ENCODE results near the gene PPARA. TPM values are rescaled to one million over a fixed set of nuclear protein-coding genes. Genes with fewer than 3 reads are reported as not detected.

The PPARA gene
- polyA plus RNA-seq, 1 of the 3 experiments (the other 2 are of a cell fraction) = 4.5 TPM

DNA sequence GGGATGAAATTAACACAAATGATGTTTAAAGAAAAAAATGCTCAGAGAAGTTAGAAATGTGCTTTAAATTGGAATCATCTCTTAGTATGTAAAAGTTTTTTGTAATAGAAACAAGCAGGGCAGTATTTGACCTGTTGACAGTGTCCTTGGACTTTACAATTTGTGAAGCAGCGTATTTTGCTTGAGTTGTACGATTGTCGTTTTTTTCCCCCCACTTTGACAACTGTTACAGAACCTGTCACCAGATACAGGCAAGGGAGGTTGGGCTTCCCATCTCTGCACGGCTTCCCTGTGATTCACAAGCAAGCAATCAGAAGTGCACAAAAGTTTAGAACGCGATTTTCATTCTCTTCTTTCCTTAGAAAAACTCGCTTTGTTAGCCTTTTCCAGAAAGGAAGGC is 8.9 kb downstream of the PPARA start (continued):
- TF ChIP-seq, protein P1, sequence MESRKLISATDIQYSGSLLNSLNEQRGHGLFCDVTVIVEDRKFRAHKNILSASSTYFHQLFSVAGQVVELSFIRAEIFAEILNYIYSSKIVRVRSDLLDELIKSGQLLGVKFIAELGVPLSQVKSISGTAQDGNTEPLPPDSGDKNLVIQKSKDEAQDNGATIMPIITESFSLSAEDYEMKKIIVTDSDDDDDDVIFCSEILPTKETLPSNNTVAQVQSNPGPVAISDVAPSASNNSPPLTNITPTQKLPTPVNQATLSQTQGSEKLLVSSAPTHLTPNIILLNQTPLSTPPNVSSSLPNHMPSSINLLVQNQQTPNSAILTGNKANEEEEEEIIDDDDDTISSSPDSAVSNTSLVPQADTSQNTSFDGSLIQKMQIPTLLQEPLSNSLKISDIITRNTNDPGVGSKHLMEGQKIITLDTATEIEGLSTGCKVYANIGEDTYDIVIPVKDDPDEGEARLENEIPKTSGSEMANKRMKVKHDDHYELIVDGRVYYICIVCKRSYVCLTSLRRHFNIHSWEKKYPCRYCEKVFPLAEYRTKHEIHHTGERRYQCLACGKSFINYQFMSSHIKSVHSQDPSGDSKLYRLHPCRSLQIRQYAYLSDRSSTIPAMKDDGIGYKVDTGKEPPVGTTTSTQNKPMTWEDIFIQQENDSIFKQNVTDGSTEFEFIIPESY (IDR thresholded peaks at IDR 0.05; ENCODE audit: borderline replicate concordance, low read depth) = no peak
- TF ChIP-seq MXI1 (IDR thresholded peaks at IDR 0.05; ENCODE audit: low read depth, low read length) = no peak

DNA sequence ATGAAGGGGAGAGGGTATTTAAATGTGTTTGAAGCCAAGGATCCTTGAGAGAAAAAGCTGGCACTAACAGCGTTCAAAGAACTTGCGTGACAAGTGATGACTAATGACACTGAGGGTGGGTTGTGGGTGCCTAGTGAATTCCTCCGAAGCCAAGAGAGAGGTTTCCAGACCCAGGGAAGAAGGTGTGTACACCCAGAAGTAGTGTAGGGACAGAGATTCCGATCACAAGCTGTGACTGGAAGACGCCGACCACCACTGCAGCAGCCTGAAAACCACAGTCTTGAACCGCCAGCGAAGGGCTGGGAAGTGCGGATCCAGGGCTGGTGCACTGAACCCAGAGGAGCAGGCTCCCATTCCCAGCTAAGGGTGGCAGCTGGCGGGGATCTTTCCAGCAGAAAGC is 9.5 kb downstream of the PPARA start:
- H2AFZ ChIP-seq (ENCODE audit: low read depth) = no peak overlapping the region
- 0 out of 2 replicates have a peak, but pooled peaks cover 7% of the 10 kb centered on the region for H4K20me1 ChIP-seq (ENCODE audit: insufficient read depth)
- WGBS (ENCODE audit: low lambda C conversion rate) = 93% methylated on average over 10 of the region's 10 CpGs
- H3K4me2 ChIP-seq = no peak overlapping the region
- H3K4me1 ChIP-seq (ENCODE audit: control insufficient read depth in 1 of 2, insufficient read depth in 2 of 2, low read depth in 1 of 2, low read length in 1 of 2) = no peaks in the 10 kb centered on the region
- no peak overlapping the region for H3K4me3 ChIP-seq (ENCODE audit: low read depth in 2 of 2, low read length in 1 of 2)
- peaks cover 0 to 9% of the 10 kb centered on the region in 2 experiments for H3K36me3 ChIP-seq (replicated peaks in 1 of 2; ENCODE audit: control insufficient read depth in 1 of 2, insufficient read depth in 2 of 2, low read length in 1 of 2)
- H3F3A ChIP-seq (replicated peaks; ENCODE audit: insufficient read depth) = no peaks in the 10 kb centered on the region
- peaks cover 3% of the 10 kb centered on the region; the same call in 1 of the 2 replicates for H3K79me2 ChIP-seq (ENCODE audit: insufficient read depth)
- ChIA-PET CTCF (no interaction called here), POLR2A (no interaction called here)
- H3K9me3 ChIP-seq = no peaks in the 10 kb centered on the region
- DNase-seq = no peak
- TF ChIP-seq GATA2 (CRISPR knock-in tag; IDR thresholded peaks at IDR 0.05) (no peak), EZH2phosphoT487 (IDR thresholded peaks at IDR 0.05; ENCODE audit: borderline replicate concordance, low read depth) (no peak), SMC3 (IDR thresholded peaks at IDR 0.05; ENCODE audit: low read depth, low read length) (no peak), YY1 (IDR thresholded peaks at IDR 0.05; ENCODE audit: low read depth) (no peak), RCOR1 (IDR thresholded peaks at IDR 0.05; ENCODE audit: low read length) (no peak), POLR2AphosphoS5 (IDR thresholded peaks at IDR 0.05; ENCODE audit: low read depth, low read length) (no peak), EP300 (IDR thresholded peaks at IDR 0.05; ENCODE audit: borderline replicate concordance in 1 of 2, low read depth in 1 of 2, low read length in 1 of 2) (no peak), SIN3A (IDR thresholded peaks at IDR 0.05; ENCODE audit: borderline replicate concordance, low read depth, low read length) (no peak)
- TF ChIP-seq, protein P2, sequence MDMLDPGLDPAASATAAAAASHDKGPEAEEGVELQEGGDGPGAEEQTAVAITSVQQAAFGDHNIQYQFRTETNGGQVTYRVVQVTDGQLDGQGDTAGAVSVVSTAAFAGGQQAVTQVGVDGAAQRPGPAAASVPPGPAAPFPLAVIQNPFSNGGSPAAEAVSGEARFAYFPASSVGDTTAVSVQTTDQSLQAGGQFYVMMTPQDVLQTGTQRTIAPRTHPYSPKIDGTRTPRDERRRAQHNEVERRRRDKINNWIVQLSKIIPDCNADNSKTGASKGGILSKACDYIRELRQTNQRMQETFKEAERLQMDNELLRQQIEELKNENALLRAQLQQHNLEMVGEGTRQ (IDR thresholded peaks at IDR 0.05; ENCODE audit: borderline replicate concordance, low read depth, low read length) = no peak
- H3K27ac ChIP-seq (ENCODE audit: low read depth in 2 of 2, low read length in 1 of 2) = no peak overlapping the region
- no peaks in the 10 kb centered on the region for H3K9me2 ChIP-seq
- H3K27me3 ChIP-seq (ENCODE audit: insufficient read depth) = no peaks in the 10 kb centered on the region
- no peak overlapping the region for H3K9ac ChIP-seq

DNA sequence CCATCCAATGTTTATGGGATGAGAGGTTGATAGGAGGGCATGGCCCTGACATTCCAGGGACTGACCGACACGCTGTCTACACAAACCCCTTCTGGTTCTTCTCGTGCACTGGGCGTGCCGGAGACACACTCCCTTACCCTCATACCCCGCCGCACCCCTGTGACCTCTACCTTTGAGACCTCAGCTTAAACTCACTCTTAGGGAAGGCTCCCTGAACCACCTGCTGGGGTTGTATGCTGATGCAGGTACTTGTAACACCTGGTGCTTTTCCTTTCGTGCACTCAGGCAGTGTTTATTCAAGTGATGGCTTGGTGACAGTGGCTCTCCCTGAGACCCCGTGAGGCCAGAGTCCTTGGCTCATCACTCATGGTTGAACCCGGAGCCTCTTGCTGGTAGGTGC is 12.0 kb downstream of the PPARA start:
- 98% methylated on average over 8 of the region's 10 CpGs for WGBS (ENCODE audit: low lambda C conversion rate)
- ChIA-PET CTCF (interaction anchor here (0.6 to 1.7 kb wide), 2 partner anchors 11 to 115 kb away, joined by 3 to 5 read pairs; partner anchors contain the start of gene PPARA), POLR2A (no interaction called here)
- Histone ChIP-seq H3K4me2 (no peak overlapping the region), H2AFZ (ENCODE audit: low read depth) (no peak overlapping the region), H3K27ac (ENCODE audit: low read depth in 2 of 2, low read length in 1 of 2) (no peak overlapping the region), H3K9ac (no peak overlapping the region), H3F3A (replicated peaks; ENCODE audit: insufficient read depth) (no peaks in the 10 kb centered on the region), H3K79me2 (ENCODE audit: insufficient read depth) (no peaks in the 10 kb centered on the region; the same call in 1 of the 2 replicates), H3K4me1 (ENCODE audit: control insufficient read depth in 1 of 2, insufficient read depth in 2 of 2, low read depth in 1 of 2, low read length in 1 of 2) (no peaks in the 10 kb centered on the region), H3K9me3 (no peaks in the 10 kb centered on the region), H3K36me3 (replicated peaks in 1 of 2; ENCODE audit: control insufficient read depth in 1 of 2, insufficient read depth in 2 of 2, low read length in 1 of 2) (peaks cover 0 to 3% of the 10 kb centered on the region in 2 experiments), H3K9me2 (no peaks in the 10 kb centered on the region), H3K4me3 (ENCODE audit: low read depth in 2 of 2, low read length in 1 of 2) (no peak overlapping the region), H3K27me3 (ENCODE audit: insufficient read depth) (no peaks in the 10 kb centered on the region), H4K20me1 (ENCODE audit: insufficient read depth) (0 out of 2 replicates have a peak, but pooled peaks cover 4% of the 10 kb centered on the region)
- DNase-seq = no peak
- TF ChIP-seq MEF2A (IDR thresholded peaks at IDR 0.05; ENCODE audit: borderline replicate concordance, low read depth) = no peak
- no peak for TF ChIP-seq RXRA (IDR thresholded peaks at IDR 0.05; ENCODE audit: borderline replicate concordance, low read depth)
- TF ChIP-seq, protein P3, sequence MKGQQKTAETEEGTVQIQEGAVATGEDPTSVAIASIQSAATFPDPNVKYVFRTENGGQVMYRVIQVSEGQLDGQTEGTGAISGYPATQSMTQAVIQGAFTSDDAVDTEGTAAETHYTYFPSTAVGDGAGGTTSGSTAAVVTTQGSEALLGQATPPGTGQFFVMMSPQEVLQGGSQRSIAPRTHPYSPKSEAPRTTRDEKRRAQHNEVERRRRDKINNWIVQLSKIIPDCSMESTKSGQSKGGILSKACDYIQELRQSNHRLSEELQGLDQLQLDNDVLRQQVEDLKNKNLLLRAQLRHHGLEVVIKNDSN (IDR thresholded peaks at IDR 0.05; ENCODE audit: borderline replicate concordance, low read depth) = no peak
- no peak for TF ChIP-seq SMC3 (IDR thresholded peaks at IDR 0.05; ENCODE audit: low read depth, low read length)
- TF ChIP-seq CHD2 (IDR thresholded peaks at IDR 0.05; ENCODE audit: low read length, partially characterized antibody) = no peak
- no peak for TF ChIP-seq TAF1 (IDR thresholded peaks at IDR 0.05; ENCODE audit: borderline replicate concordance, low read depth, low read length)
- TF ChIP-seq, protein P4, sequence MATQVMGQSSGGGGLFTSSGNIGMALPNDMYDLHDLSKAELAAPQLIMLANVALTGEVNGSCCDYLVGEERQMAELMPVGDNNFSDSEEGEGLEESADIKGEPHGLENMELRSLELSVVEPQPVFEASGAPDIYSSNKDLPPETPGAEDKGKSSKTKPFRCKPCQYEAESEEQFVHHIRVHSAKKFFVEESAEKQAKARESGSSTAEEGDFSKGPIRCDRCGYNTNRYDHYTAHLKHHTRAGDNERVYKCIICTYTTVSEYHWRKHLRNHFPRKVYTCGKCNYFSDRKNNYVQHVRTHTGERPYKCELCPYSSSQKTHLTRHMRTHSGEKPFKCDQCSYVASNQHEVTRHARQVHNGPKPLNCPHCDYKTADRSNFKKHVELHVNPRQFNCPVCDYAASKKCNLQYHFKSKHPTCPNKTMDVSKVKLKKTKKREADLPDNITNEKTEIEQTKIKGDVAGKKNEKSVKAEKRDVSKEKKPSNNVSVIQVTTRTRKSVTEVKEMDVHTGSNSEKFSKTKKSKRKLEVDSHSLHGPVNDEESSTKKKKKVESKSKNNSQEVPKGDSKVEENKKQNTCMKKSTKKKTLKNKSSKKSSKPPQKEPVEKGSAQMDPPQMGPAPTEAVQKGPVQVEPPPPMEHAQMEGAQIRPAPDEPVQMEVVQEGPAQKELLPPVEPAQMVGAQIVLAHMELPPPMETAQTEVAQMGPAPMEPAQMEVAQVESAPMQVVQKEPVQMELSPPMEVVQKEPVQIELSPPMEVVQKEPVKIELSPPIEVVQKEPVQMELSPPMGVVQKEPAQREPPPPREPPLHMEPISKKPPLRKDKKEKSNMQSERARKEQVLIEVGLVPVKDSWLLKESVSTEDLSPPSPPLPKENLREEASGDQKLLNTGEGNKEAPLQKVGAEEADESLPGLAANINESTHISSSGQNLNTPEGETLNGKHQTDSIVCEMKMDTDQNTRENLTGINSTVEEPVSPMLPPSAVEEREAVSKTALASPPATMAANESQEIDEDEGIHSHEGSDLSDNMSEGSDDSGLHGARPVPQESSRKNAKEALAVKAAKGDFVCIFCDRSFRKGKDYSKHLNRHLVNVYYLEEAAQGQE (IDR thresholded peaks at IDR 0.05; ENCODE audit: low read depth, low read length) = no peak
- no peak for TF ChIP-seq GATA2 (CRISPR knock-in tag; IDR thresholded peaks at IDR 0.05)
- TF ChIP-seq NRF1 (IDR thresholded peaks at IDR 0.05; ENCODE audit: low read depth, low read length) = no peak
